ENCODE data around the gene CHD6.

CHD6 gene

DNA sequence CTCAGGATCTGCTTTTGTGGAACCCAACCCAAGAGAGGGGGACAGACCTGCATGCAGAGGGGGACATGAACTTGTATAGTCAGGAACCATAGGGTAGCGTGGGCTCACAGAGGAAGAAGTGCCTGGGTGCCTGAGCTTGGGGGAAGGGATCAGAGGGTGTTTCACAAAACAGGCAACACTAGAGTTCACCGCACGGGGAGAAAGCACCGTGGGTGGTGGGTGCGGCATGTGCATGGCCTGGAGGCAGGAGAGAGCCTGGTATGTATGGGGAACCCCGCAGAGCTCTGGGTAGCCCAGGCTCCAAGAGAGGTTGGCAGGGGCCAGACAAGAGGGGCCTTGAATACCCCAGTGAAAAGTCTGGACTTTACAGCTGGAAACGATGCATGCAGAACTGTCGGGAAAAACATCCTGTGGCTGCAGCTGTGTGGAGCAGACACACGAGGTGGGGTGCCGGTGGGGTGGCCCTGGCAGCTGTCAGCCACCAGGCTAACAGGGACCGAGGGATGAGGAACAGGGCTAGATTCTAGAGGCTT, 244.9 kb downstream of the CHD6 start:
- H3K36me3 ChIP-seq: no peaks in the 10 kb centered on the region
- TF ChIP-seq, protein P1, sequence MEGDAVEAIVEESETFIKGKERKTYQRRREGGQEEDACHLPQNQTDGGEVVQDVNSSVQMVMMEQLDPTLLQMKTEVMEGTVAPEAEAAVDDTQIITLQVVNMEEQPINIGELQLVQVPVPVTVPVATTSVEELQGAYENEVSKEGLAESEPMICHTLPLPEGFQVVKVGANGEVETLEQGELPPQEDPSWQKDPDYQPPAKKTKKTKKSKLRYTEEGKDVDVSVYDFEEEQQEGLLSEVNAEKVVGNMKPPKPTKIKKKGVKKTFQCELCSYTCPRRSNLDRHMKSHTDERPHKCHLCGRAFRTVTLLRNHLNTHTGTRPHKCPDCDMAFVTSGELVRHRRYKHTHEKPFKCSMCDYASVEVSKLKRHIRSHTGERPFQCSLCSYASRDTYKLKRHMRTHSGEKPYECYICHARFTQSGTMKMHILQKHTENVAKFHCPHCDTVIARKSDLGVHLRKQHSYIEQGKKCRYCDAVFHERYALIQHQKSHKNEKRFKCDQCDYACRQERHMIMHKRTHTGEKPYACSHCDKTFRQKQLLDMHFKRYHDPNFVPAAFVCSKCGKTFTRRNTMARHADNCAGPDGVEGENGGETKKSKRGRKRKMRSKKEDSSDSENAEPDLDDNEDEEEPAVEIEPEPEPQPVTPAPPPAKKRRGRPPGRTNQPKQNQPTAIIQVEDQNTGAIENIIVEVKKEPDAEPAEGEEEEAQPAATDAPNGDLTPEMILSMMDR (IDR thresholded peaks at IDR 0.05): no peak
- H3K4me1 ChIP-seq (ENCODE audit: control insufficient read depth in 1 of 2, insufficient read depth in 1 of 2, low read depth in 1 of 2, low read length in 1 of 2): no peaks in the 10 kb centered on the region
- H3K4me3 ChIP-seq (ENCODE audit: low read depth in 1 of 2, low read length in 1 of 2): no peak overlapping the region
- no peak overlapping the region for H3K27ac ChIP-seq
- H3K9me3 ChIP-seq: no peaks in the 10 kb centered on the region
- H3K27me3 ChIP-seq: peaks cover 91% of the 10 kb centered on the region

DNA sequence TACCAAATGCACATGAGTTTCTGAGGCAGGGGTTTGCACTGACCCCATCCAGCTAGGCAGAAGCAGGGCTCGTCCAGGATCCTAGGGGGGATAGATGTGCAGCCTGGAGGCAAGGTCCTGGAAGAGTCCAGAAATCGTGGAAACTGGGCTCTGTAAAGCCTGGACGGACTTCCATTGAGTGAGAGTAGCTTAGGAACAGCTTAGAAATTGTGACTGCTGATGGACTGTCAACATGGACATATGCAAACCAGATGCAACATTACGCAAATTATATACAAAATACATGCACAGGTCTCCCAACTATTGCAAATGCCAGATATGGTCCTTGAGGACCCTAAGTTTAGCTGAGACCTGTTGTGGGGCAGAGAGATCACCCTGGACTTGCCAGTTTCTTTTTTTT, 246.8 kb downstream of the CHD6 start:
- H3K4me3 ChIP-seq (ENCODE audit: low read depth in 1 of 2, low read length in 1 of 2): no peak overlapping the region
- H3K27ac ChIP-seq: no peak overlapping the region
- H3K36me3 ChIP-seq: no peaks in the 10 kb centered on the region
- H3K9me3 ChIP-seq: no peaks in the 10 kb centered on the region
- H3K4me1 ChIP-seq (ENCODE audit: control insufficient read depth in 1 of 2, insufficient read depth in 1 of 2, low read depth in 1 of 2, low read length in 1 of 2): no peaks in the 10 kb centered on the region
- TF ChIP-seq, protein P1 (IDR thresholded peaks at IDR 0.05): no peak
- H3K27me3 ChIP-seq: peaks cover 90% of the 10 kb centered on the region

DNA sequence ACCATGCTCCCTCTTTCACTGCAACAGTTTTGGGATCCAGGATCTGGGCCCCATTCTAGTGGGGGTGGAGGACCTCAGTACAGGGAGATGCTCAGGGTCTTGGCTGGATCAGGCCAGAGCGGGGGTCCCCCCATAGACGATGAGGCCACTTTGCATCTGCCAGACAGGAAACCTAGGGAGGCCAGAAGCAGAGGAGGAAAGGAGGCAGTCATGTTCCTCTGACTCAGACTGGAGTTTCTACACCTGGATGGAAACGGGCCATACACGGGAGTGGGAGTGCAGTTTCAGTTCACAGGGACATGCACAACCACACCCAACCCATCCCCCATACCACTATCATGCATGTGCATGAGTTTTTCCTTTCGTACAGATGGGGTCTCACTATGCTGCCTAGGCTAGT, 248.0 kb downstream of the CHD6 start:
- Histone ChIP-seq H3K9me3 (no peaks in the 10 kb centered on the region), H3K27ac (no peak overlapping the region), H3K27me3 (peaks cover 90% of the 10 kb centered on the region), H3K4me1 (ENCODE audit: control insufficient read depth in 1 of 2, insufficient read depth in 1 of 2, low read depth in 1 of 2, low read length in 1 of 2) (no peaks in the 10 kb centered on the region), H3K36me3 (no peaks in the 10 kb centered on the region), H3K4me3 (ENCODE audit: low read depth in 1 of 2, low read length in 1 of 2) (no peak overlapping the region)
- TF ChIP-seq, protein P1 (IDR thresholded peaks at IDR 0.05): no peak

DNA sequence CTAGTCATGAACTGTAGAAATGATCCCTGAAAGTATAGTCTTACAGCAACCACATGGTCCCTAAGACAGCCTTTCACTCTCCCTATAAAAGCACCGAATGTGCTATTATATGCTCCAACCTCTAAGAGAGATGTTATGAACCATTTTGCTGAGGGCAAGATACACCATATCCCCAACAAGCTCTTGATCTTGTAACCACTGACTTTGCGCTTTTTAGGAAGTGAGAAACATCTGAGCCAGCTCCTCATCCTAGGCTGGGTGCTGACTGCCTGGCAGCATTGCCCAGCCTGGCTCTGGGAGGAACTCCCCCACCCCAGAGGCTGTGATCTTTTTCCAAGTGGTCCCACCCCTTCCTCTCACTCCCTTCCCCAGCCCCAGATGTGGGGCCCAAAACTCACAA, 248.5 kb downstream of the CHD6 start:
- Histone ChIP-seq H3K27me3 (peaks cover 90% of the 10 kb centered on the region), H3K4me1 (ENCODE audit: control insufficient read depth in 1 of 2, insufficient read depth in 1 of 2, low read depth in 1 of 2, low read length in 1 of 2) (no peaks in the 10 kb centered on the region), H3K27ac (no peak overlapping the region), H3K36me3 (no peaks in the 10 kb centered on the region), H3K9me3 (no peaks in the 10 kb centered on the region), H3K4me3 (ENCODE audit: low read depth in 1 of 2, low read length in 1 of 2) (no peak overlapping the region)
- TF ChIP-seq, protein P1 (IDR thresholded peaks at IDR 0.05): no peak

DNA sequence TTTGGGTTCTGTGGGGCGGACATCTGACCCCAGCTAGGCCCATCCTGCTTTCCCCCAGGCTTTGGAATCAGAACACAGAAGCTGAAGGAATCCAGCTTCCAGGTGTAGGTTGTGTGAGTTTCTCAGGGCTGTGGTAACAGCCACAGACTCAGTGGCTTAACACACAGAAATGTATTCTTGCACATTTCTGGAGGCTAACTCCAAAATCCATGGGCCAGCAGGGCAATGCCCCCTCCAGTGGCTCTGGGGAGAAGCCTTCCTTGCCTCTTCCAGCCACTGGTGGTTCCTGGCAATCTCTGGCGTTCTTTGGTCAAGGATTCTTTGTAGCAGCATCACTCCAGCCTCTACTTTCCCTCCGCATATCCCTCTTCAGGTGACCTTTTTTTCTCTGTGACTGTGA, 250.2 kb downstream of the CHD6 start:
- H3K27me3 ChIP-seq: peaks cover 88% of the 10 kb centered on the region
- TF ChIP-seq, protein P1 (IDR thresholded peaks at IDR 0.05): no peak

GRCh38 chr20:41367393-41367695, 250.8 kb downstream of the CHD6 start:
- H3K27ac ChIP-seq: no peak overlapping the region
- H3K9me3 ChIP-seq: no peaks in the 10 kb centered on the region

More for the DNA sequence above, 250.2 kb downstream of the CHD6 start:
- Histone ChIP-seq H3K27ac (no peak overlapping the region), H3K9me3 (no peaks in the 10 kb centered on the region), H3K36me3 (no peaks in the 10 kb centered on the region), H3K4me3 (ENCODE audit: low read depth in 1 of 2, low read length in 1 of 2) (no peak overlapping the region), H3K4me1 (ENCODE audit: control insufficient read depth in 1 of 2, insufficient read depth in 1 of 2, low read depth in 1 of 2, low read length in 1 of 2) (no peaks in the 10 kb centered on the region)

More at GRCh38 chr20:41367393-41367695, 250.8 kb downstream of the CHD6 start:
- TF ChIP-seq, protein P1 (IDR thresholded peaks at IDR 0.05): no peak
- Histone ChIP-seq H3K4me3 (ENCODE audit: low read depth in 1 of 2, low read length in 1 of 2) (no peak overlapping the region), H3K27me3 (peaks cover 85% of the 10 kb centered on the region), H3K4me1 (ENCODE audit: control insufficient read depth in 1 of 2, insufficient read depth in 1 of 2, low read depth in 1 of 2, low read length in 1 of 2) (no peaks in the 10 kb centered on the region), H3K36me3 (no peaks in the 10 kb centered on the region)

Data from neutrophil (primary cell).